BLaER1 (cell line): ENCODE measurements around the gene CLTRN.

ENCODE experiments used
- H3K27ac ChIP-seq: shearing (Covaris generic); formaldehyde crosslinking; 2 replicates; pipeline ENCODE4 v1.8.1; 2022
- H3K27me3 ChIP-seq: shearing (Covaris generic); formaldehyde crosslinking; 2 replicates; pipeline ENCODE4 v1.8.1; 2022
- H3K36me3 ChIP-seq: shearing (Covaris generic); formaldehyde crosslinking; 2 replicates; pipeline ENCODE4 v1.8.1; 2022
- H3K4me1 ChIP-seq: shearing (Covaris generic); formaldehyde crosslinking; 2 replicates; pipeline ENCODE4 v1.8.1; 2022
- H3K4me2 ChIP-seq: shearing (Covaris generic); formaldehyde crosslinking; 2 replicates; pipeline ENCODE4 v1.8.1; 2022
- H3K4me3 ChIP-seq: shearing (Covaris generic); formaldehyde crosslinking; 2 replicates; pipeline ENCODE4 v1.8.1; 2022
- H3K9ac ChIP-seq: shearing (Covaris generic); formaldehyde crosslinking; 2 replicates; pipeline ENCODE4 v1.8.1; 2022
- H3K9me3 ChIP-seq: shearing (Covaris generic); formaldehyde crosslinking; 2 replicates; pipeline ENCODE4 v1.8.1; 2022
- H4K20me1 ChIP-seq: shearing (Covaris generic); formaldehyde crosslinking; 2 replicates; pipeline ENCODE4 v1.8.1; 2022
- Cebpa-rat ChIP-seq: shearing (Covaris generic); IDR thresholded peaks from 2 replicates; pipeline ENCODE4 v1.8.1; 2022

CLTRN gene

GRCh38 chrX:15594371-15594770, 70.2 kb downstream of the CLTRN start:
- H3K27me3 ChIP-seq: peaks cover 98% of the 10 kb centered on the region
- no peak for TF ChIP-seq Cebpa-rat
- H3K9ac ChIP-seq: no peak overlapping the region
- no peak overlapping the region for H3K4me2 ChIP-seq
- H3K36me3 ChIP-seq: no peaks in the 10 kb centered on the region
- H3K27ac ChIP-seq: no peak overlapping the region
- peaks cover 14% of the 10 kb centered on the region; the same call in 1 of the 2 replicates for H4K20me1 ChIP-seq
- no peaks in the 10 kb centered on the region for H3K4me1 ChIP-seq
- H3K4me3 ChIP-seq: no peak overlapping the region
- no peaks in the 10 kb centered on the region for H3K9me3 ChIP-seq

- H3K4me1 ChIP-seq: no peaks in the 10 kb centered on the region
- H3K4me2 ChIP-seq: no peak overlapping the region
- no peaks in the 10 kb centered on the region; the same call in 1 of the 2 replicates for H4K20me1 ChIP-seq
- H3K4me3 ChIP-seq: no peak overlapping the region
- no peak overlapping the region for H3K27ac ChIP-seq
- no peak for TF ChIP-seq Cebpa-rat
- H3K9me3 ChIP-seq: 0 out of 2 replicates have a peak, but pooled peaks cover 4% of the 10 kb centered on the region
- no peak overlapping the region for H3K9ac ChIP-seq
- H3K27me3 ChIP-seq: peaks cover 94% of the 10 kb centered on the region
- no peaks in the 10 kb centered on the region for H3K36me3 ChIP-seq
These were observed 84.5 kb downstream of the CLTRN start for GRCh38 chrX:15579778-15580747.
